Gastrocnemius medialis (tissue), 4 donors: ENCODE results near the gene ZNF497. TPM values are rescaled to one million over a fixed set of nuclear protein-coding genes. Genes with fewer than 3 reads are reported as not detected.

ENCODE experiments used
- ATAC-seq, 2 donors: fragments of 150-250 bp; one replicate each; pipeline ENCODE4 v1.9.1; 2016
- DNase-seq, 2 donors: peaks; one replicate each; pipeline ENCODE4 v3.0.0-alpha.2; 2019
- H3K27ac ChIP-seq, 4 donors: fragments of 200-600 bp; sonication (generic); 1 replicate in 1 of 4; 2 replicates in 3 of 4; pipeline ENCODE4 v1.5.1; 2016 to 2018; ENCODE audit warnings: mild to moderate bottlenecking in 2 of 4, moderate library complexity in 1 of 4
- H3K27me3 ChIP-seq, 3 donors: fragments of 200-600 bp; sonication (generic) in 2 of 3; 1 replicate in 1 of 3; 2 replicates in 2 of 3; pipeline versions ENCODE4 v1.5.1 to v1.6.0; 2016 to 2019; ENCODE audit warnings: mild to moderate bottlenecking in 1 of 3, moderate library complexity in 1 of 3
- H3K36me3 ChIP-seq, 2 donors: fragments of 200-600 bp; sonication (generic) in 1 of 2; one replicate each; pipeline ENCODE4 v1.5.1; 2017 to 2018
- H3K4me1 ChIP-seq, 2 donors: fragments of 200-600 bp; sonication (generic) in 1 of 2; one replicate each; pipeline ENCODE4 v1.5.1; 2016 to 2017; ENCODE audit warnings: mild to moderate bottlenecking in 2 of 2
- H3K4me3 ChIP-seq, 4 donors: fragments of 200-600 bp; sonication (generic) in 3 of 4; 1 replicate in 1 of 4; 2 replicates in 3 of 4; pipeline ENCODE4 v1.5.1; 2016 to 2019; ENCODE audit warnings: mild to moderate bottlenecking in 2 of 4
- H3K9me3 ChIP-seq, 3 donors: fragments of 200-600 bp; sonication (generic) in 2 of 3; 1 replicate in 1 of 3; 2 replicates in 2 of 3; pipeline ENCODE4 v1.5.1; 2016 to 2019
- CTCF ChIP-seq, 5 experiments: fragments of 450-650 bp in 3 of 5; fragments of 200-600 bp in 2 of 5; sonication (generic) in 2 of 5; IDR thresholded peaks in 4 of 5; conservative IDR thresholded peaks in 1 of 5; 1 replicate in 4 of 5; 2 replicates in 1 of 5; pipeline ENCODE4 v1.5.1; 2016 to 2019; ENCODE audit warnings: antibody characterized with exemption in 5 of 5, mild to moderate bottlenecking in 3 of 5, moderate library complexity in 3 of 5
- POLR2A ChIP-seq, 2 donors: fragments of 450-650 bp; IDR thresholded peaks; one replicate each; pipeline ENCODE4 v1.6.1; 2017; ENCODE audit warnings: antibody characterized with exemption in 2 of 2, mild to moderate bottlenecking in 2 of 2, moderate library complexity in 2 of 2
- in situ Hi-C, 4 donors: fragments of 200-750 bp; cut with MboI; loops; one replicate each; pipeline versions ENCODE4 v1.15.0 to v1.8.0; 2017; ENCODE audit warnings: low sequenced_read_pairs in 4 of 4
- intact Hi-C: fragments of 100-400 bp; cut with DNase I; formaldehyde crosslinking; loops from one replicate; pipeline ENCODE4 v1.15.1; 2023; ENCODE audit warnings: low total_unique reads
- total RNA-seq, 4 donors: library from RNA; depleted of rRNA; stranded (reverse); fragments of >200 nt; gene quantifications; one replicate each; pipeline versions ENCODE4 v1.1.0 to v1.2.3, GENCODE V29; 2016

The ZNF497 gene
- total RNA-seq, 4 donors from 2014 or later, result 0.07 to 0.87 (median 0.36) TPM; not detected in 1

- TF ChIP-seq POLR2A (IDR thresholded peaks at IDR 0.05) (no peak), CTCF (IDR thresholded peaks at IDR 0.05 in 4 of 5, conservative IDR thresholded peaks at IDR 0.05 in 1 of 5) (no peak)
- intact Hi-C loops, result no loop called here
- DNase-seq (no peak), ATAC-seq (no peak)
- Histone ChIP-seq H3K27ac (no peak overlapping the region), H3K4me3 (no peak overlapping the region), H3K36me3 (no peaks in the 10 kb centered on the region), H3K9me3 (no peaks in the 10 kb centered on the region), H3K27me3 (peaks cover 5 to 32% (median 23%) of the 10 kb centered on the region in 3 donors), H3K4me1 (no peaks in the 10 kb centered on the region)
- in situ Hi-C loops, result no loop called here
These were observed 8.0 kb downstream of the ZNF497 start for GRCh38 chr19:58354478-58355030.

- DNase-seq (no peak), ATAC-seq (no peak)
- TF ChIP-seq CTCF (IDR thresholded peaks at IDR 0.05 in 4 of 5, conservative IDR thresholded peaks at IDR 0.05 in 1 of 5), result no peak
- TF ChIP-seq POLR2A (IDR thresholded peaks at IDR 0.05), result no peak
- no peak overlapping the region for H3K27ac ChIP-seq
- intact Hi-C loops (no loop called here), in situ Hi-C loops (no loop called here)
- no peak overlapping the region for H3K4me3 ChIP-seq
- H3K4me1 ChIP-seq, result no peaks in the 10 kb centered on the region
- no peaks in the 10 kb centered on the region for H3K36me3 ChIP-seq
- H3K9me3 ChIP-seq, result no peaks in the 10 kb centered on the region
- peaks cover 7 to 35% (median 23%) of the 10 kb centered on the region in 3 donors for H3K27me3 ChIP-seq
These were observed 8.7 kb downstream of the ZNF497 start for GRCh38 chr19:58353717-58354477.

- TF ChIP-seq POLR2A (IDR thresholded peaks at IDR 0.05), result no peak
- no peak for TF ChIP-seq CTCF (IDR thresholded peaks at IDR 0.05 in 4 of 5, conservative IDR thresholded peaks at IDR 0.05 in 1 of 5)
- H3K4me3 ChIP-seq, result no peak within 1 kb of the TSS
- H3K27ac ChIP-seq, result no peak within 1 kb of the TSS
- no peak for DNase-seq
- ATAC-seq, result no peak
- in situ Hi-C loops (no loop called here), intact Hi-C loops (no loop called here)
- no peaks in the 10 kb centered on the region for H3K36me3 ChIP-seq
- no peaks in the 10 kb centered on the region for H3K4me1 ChIP-seq
- no peaks in the 10 kb centered on the region for H3K9me3 ChIP-seq
- H3K27me3 ChIP-seq, result peaks cover 8 to 44% (median 24%) of the 10 kb centered on the region in 3 donors
These were observed 9.5 kb downstream of the ZNF497 start, which contains the start of gene A1BG for GRCh38 chr19:58352760-58353671. A1BG (minus strand) TSS chr19:58353492; CDS start chr19:58353437, 55 bp downstream.

GRCh38 chr19:58351990-58352755 is 10.4 kb downstream of the ZNF497 start:
- in situ Hi-C loops, result no loop called here
- Histone ChIP-seq H3K36me3 (no peaks in the 10 kb centered on the region), H3K9me3 (no peaks in the 10 kb centered on the region), H3K27me3 (peaks cover 10 to 50% (median 32%) of the 10 kb centered on the region in 3 donors), H3K4me1 (no peaks in the 10 kb centered on the region), H3K27ac (no peak overlapping the region), H3K4me3 (no peak overlapping the region)
- DNase-seq, result no peak
- TF ChIP-seq POLR2A (IDR thresholded peaks at IDR 0.05) (no peak), CTCF (IDR thresholded peaks at IDR 0.05 in 4 of 5, conservative IDR thresholded peaks at IDR 0.05 in 1 of 5) (no peak)
- ATAC-seq, result no peak
- intact Hi-C loops, result no loop called here
